Activated naive CD4-positive, alpha-beta T cell treated with anti-CD3 and anti-CD28 coated beads, Interleukin-2, amount 10 ng/mL, durations not matched to agents 7 days and 5 days (primary cell): ENCODE measurements around the gene SUPT4H1.
A peak's percentile ranks its signal among the peaks of the same experiment; 100 is the strongest.

Source experiments
- CTCF ChIA-PET: fragments of 350-600 bp; sonication (Branson Sonifier 250); formaldehyde crosslinking; loops from one replicate; lab custom pipeline; 2021; ENCODE audit warnings: antibody characterized with exemption; lab: Charles Lee
- DNase-seq: peaks from one replicate; pipeline ENCODE4 v3.0.0-alpha.2; 2020
- H3K27ac Mint-ChIP-seq: one replicate; pipeline ENCODE4 v1.8.0; 2021; ENCODE audit warnings: mild to moderate bottlenecking, moderate library complexity, mixed read lengths
- H3K27me3 Mint-ChIP-seq: one replicate; pipeline ENCODE4 v1.8.0; 2021; ENCODE audit warnings: mild to moderate bottlenecking, mixed read lengths
- H3K36me3 Mint-ChIP-seq: one replicate; pipeline ENCODE4 v1.8.0; 2021; ENCODE audit warnings: mixed read lengths
- H3K4me1 Mint-ChIP-seq: one replicate; pipeline ENCODE4 v1.8.0; 2021; ENCODE audit warnings: mixed read lengths
- H3K4me3 Mint-ChIP-seq: one replicate; pipeline ENCODE4 v1.8.0; 2021; ENCODE audit warnings: mild to moderate bottlenecking, moderate library complexity, mixed read lengths
- H3K9me3 Mint-ChIP-seq: one replicate; pipeline ENCODE4 v1.8.0; 2021; ENCODE audit warnings: mixed read lengths

The SUPT4H1 gene

DNA sequence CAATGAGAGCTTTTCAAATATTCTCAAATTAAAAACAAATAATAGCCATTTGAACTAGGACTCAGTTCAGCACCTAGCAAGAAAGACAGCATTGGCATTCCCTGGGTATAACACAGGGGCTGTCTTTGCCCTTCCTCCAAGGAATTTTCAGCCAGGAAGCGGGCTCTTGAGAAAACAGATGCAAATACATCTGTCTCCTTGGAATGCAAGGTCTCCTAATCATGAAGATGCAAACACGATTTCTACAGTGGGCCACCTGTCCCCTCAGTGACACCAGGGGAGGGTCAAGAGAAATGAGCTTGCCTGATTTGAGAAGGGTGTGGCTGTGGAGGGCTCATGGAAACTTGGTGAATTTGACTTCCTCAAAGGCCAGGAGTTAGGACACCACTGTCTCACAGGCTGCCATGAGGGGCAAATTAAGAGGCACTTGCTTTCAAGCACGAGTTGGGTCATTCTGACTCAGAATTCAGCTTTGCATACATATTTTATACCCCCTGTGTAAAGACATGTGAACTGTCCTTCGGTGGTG, 24.5 kb upstream of the SUPT4H1 start:
- no peak overlapping the region for H3K4me3 Mint-ChIP-seq
- peaks cover 4% of the 10 kb centered on the region for H3K27me3 Mint-ChIP-seq
- no peak for DNase-seq
- H3K9me3 Mint-ChIP-seq: no peaks in the 10 kb centered on the region
- CTCF ChIA-PET: interaction anchor here (1.0 to 1.2 kb wide), 2 partner anchors 16 to 41 kb away, joined by 3 to 4 read pairs; partner anchors contain the start of gene RNF43
- H3K36me3 Mint-ChIP-seq: no peaks in the 10 kb centered on the region
- no peak overlapping the region for H3K27ac Mint-ChIP-seq
- peaks cover 38% of the 10 kb centered on the region for H3K4me1 Mint-ChIP-seq

DNA sequence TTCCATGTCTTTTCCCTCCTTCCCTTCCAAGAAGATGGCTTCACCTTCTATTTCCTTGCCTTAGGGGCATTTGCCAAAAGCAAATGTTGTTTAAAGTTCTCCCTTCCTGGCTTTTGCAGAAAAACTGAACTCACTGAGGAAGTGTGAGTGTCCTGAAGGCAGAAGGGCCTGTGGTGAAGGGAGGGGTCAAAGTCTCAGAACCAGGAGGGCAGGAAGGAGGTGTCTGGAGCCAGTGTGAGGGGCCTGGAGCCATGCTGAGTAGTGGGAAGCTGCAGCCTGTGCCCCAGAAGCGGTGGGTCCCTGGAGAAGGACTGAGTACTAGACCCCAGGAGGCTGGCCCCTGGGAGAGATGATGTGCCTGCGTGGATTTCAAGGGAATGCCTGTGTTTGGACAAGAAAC, 23.8 kb upstream of the SUPT4H1 start:
- no peak overlapping the region for H3K4me3 Mint-ChIP-seq
- peaks cover 31% of the 10 kb centered on the region for H3K4me1 Mint-ChIP-seq
- CTCF ChIA-PET: no interaction called here
- no peaks in the 10 kb centered on the region for H3K9me3 Mint-ChIP-seq
- H3K27ac Mint-ChIP-seq: no peak overlapping the region
- peaks cover 4% of the 10 kb centered on the region for H3K27me3 Mint-ChIP-seq
- H3K36me3 Mint-ChIP-seq: no peaks in the 10 kb centered on the region
- DNase-seq: no peak

DNA sequence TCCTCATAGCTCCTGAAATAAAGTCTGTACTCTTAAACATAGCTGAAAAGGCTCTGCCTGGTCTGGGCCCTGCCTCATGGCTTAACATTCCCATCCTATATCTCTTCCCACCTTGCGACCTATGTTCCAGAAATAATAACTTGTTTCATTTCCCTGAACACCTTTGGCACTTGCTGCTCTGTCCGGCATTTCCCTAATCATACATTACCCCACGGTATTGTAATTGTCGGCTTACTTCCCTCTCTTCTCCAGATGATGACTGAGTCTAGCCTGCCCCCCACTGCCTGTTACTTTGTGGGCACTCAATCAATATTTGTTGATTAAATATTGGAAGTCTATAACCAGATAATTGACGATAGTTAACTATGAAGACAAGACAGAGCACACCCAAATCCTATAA, 23.3 kb upstream of the SUPT4H1 start:
- no peak for DNase-seq
- no peak overlapping the region for H3K4me3 Mint-ChIP-seq
- H3K9me3 Mint-ChIP-seq: no peaks in the 10 kb centered on the region
- H3K36me3 Mint-ChIP-seq: no peaks in the 10 kb centered on the region
- H3K27ac Mint-ChIP-seq: no peak overlapping the region
- peaks cover 4% of the 10 kb centered on the region for H3K27me3 Mint-ChIP-seq
- CTCF ChIA-PET: no interaction called here
- peaks cover 30% of the 10 kb centered on the region for H3K4me1 Mint-ChIP-seq

DNA sequence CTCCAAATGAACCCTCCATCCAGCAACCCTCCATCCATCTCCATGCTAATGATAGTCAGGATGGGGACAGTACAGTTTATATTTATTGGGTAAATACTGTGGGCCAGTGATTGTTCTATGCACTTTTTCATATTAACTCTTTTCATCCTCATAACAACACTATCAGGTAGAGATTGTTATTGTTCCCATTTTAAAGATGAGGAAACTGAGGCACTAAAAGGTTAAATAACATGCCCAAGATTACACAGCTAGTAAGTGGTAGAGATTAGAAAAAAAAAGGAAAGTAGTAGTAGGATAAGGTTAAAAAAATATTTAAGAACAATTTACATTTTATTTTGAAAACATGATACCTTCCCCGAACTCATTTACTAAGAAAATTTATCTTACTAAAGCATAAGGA, 21.9 kb upstream of the SUPT4H1 start:
- Mint-ChIP-seq H3K36me3 (no peaks in the 10 kb centered on the region), H3K27ac (peak overlapping the region; percentile 46), H3K9me3 (no peaks in the 10 kb centered on the region), H3K27me3 (peaks cover 4% of the 10 kb centered on the region), H3K4me1 (peaks cover 17% of the 10 kb centered on the region), H3K4me3 (no peak overlapping the region)
- no peak for DNase-seq
- CTCF ChIA-PET: no interaction called here

DNA sequence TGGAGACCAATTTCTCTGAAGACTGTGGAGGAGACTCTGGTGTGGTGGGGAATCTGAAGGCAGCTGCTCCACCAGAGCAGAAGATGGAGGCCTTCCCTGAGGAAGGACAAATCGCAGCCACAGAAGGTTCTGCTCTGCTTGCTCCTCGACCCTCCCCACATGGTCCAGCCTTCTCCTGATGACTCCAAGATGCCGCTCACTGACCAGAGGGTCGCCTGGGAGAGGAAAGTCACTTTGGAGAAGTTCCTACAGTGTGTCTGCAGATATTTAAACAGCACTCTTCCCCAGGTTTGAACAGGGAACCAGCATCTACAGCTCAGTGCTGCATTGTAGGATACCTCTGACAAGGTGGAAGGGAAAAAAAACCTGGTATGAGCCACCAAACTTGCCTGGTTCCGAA, 21.0 kb upstream of the SUPT4H1 start:
- CTCF ChIA-PET: interaction anchor here (1.5 kb wide), 1 partner anchor 44 kb away, joined by 7 read pairs; the partner anchor contains the start of gene RNF43
- Mint-ChIP-seq H3K4me3 (no peak overlapping the region), H3K9me3 (no peaks in the 10 kb centered on the region), H3K36me3 (no peaks in the 10 kb centered on the region), H3K27ac (no peak overlapping the region), H3K27me3 (peaks cover 4% of the 10 kb centered on the region), H3K4me1 (peaks cover 11% of the 10 kb centered on the region)
- DNase-seq: no peak

DNA sequence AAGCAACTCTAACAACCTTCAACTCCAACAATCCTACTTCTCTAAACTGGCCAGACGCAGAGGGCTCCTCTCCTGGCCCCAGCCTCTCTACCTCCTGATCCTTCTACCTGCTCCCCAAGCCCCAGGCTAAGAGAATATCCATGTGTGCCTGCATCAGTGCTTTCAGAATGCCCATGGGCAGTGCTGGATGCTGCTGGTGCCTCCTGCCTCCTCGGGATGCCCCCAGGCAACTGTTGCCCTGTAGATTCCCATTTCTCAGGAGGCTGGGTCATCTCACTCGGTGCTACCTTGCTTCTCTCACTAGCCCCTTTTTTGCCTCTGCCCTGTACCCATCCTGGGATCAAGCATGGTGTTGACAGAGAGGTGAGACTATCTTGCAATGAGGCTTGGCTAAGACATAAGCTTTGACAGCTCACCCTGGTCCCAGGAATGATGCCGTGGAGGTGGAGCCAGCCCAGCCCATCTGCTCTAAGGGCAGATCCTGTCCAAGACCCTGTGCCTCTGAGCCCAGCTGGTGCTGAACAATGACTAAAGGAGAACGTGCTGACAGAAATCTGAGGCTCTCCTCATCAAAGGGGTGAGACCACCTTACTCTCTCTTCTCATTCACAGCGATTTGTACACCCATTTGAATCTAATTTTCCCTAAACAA, 19.4 kb upstream of the SUPT4H1 start:
- H3K27me3 Mint-ChIP-seq: peaks cover 4% of the 10 kb centered on the region
- H3K4me1 Mint-ChIP-seq: peaks cover 4% of the 10 kb centered on the region
- H3K27ac Mint-ChIP-seq: no peak overlapping the region
- no peak overlapping the region for H3K4me3 Mint-ChIP-seq
- no peaks in the 10 kb centered on the region for H3K36me3 Mint-ChIP-seq
- CTCF ChIA-PET: interaction anchor here (2.0 to 2.4 kb wide), 2 partner anchors 46 to 54 kb away, joined by 5 read pairs; partner anchors contain the start of gene RNF43
- no peaks in the 10 kb centered on the region for H3K9me3 Mint-ChIP-seq
- no peak for DNase-seq

DNA sequence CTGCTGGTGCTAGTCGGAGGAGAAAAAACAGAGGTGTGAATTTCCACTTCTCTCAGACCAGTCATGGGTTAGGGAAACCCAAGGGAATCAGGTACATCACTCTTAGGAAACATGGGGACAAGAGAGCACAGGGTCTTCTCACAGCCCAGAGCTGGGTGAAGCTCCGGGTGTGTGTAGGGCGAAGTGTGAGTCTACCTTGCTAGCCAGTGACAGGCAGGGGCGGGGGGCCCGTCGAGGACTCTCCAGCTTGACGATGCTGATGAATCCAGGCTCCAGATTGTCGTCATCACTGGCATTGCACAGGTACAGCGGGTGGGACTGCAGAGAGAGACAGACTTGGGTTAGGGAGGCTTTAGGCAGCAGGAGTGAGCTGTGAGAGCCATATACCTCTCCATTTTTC, 18.7 kb upstream of the SUPT4H1 start:
- Mint-ChIP-seq H3K4me1 (peaks cover 11% of the 10 kb centered on the region), H3K36me3 (no peaks in the 10 kb centered on the region), H3K4me3 (no peak overlapping the region), H3K9me3 (no peaks in the 10 kb centered on the region), H3K27ac (no peak overlapping the region), H3K27me3 (peaks cover under 1% of the 10 kb centered on the region)
- CTCF ChIA-PET: interaction anchor here (2.0 to 2.4 kb wide), 2 partner anchors 47 to 53 kb away, joined by 5 read pairs; partner anchors contain the start of gene RNF43
- DNase-seq: no peak

DNA sequence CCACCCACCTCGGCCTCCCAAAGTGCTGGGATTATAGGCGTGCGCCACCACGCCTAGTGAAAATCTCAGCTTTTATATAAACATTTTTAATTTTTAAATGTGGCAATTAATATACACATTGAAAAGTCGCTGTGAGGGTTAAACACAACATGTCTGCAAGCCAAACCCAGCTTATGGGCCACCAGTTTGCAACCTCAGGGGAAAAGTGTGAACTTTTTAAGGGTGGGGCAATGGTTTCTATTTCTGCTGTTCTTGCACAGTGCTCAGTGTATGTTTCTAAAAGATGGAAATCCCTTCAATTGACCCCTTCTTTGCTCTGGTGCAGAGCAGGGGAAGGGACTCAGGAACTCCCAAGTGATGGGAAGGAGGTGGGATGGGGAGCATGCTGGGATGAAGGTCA, 18.3 kb upstream of the SUPT4H1 start:
- H3K36me3 Mint-ChIP-seq: no peaks in the 10 kb centered on the region
- peaks cover 15% of the 10 kb centered on the region for H3K4me1 Mint-ChIP-seq
- no peaks in the 10 kb centered on the region for H3K27me3 Mint-ChIP-seq
- no peaks in the 10 kb centered on the region for H3K9me3 Mint-ChIP-seq
- no peak overlapping the region for H3K27ac Mint-ChIP-seq
- H3K4me3 Mint-ChIP-seq: no peak overlapping the region
- CTCF ChIA-PET: interaction anchor here (2.0 to 2.4 kb wide), 2 partner anchors 47 to 53 kb away, joined by 5 read pairs; partner anchors contain the start of gene RNF43
- DNase-seq: no peak

DNA sequence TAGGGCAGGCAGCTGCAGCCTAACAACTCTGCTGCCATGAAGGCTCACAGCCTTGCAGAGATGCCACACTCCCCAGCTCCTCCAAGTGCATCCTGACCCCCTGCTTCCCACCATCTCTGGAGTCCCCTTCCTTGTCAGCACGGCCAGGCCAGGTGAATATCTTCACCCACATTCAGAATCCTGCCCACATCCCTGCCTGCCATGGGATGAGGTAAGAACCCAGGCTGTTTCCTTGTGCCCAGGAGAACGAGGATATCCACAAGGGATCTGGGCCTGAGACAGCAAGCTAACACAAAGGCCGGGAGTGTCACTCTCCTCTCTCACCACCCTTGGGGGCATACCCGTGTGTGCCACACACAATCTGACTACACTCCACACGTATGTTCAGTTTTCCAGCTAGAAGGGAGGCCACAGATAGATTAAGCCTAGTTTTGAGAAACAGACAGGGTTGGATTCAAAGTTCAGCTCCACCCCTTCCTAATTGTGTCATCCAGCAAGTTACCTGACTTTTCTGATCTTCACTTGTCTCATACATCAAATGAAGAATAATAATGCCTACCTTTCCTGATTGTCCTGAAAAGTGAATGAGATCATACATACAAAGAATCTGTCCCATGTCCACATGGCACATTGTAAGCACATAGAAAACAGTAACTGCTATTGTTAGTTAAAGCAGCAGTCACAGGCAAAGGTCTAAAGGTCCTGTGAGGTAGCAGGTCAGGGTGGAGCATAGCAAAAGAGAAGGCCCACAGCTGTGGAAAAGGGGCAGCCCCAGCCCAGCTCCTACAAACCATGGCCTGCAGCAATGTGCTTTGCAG, 17.4 kb upstream of the SUPT4H1 start:
- Mint-ChIP-seq H3K9me3 (no peaks in the 10 kb centered on the region), H3K27ac (no peak overlapping the region), H3K4me1 (peaks cover 16% of the 10 kb centered on the region), H3K27me3 (no peaks in the 10 kb centered on the region), H3K36me3 (no peaks in the 10 kb centered on the region), H3K4me3 (no peak overlapping the region)
- no peak for DNase-seq
- CTCF ChIA-PET: interaction anchor here (0.8 to 2.4 kb wide), 3 partner anchors 22 to 52 kb away, joined by 3 to 5 read pairs (median 5); partner anchors contain the start of gene RNF43

DNA sequence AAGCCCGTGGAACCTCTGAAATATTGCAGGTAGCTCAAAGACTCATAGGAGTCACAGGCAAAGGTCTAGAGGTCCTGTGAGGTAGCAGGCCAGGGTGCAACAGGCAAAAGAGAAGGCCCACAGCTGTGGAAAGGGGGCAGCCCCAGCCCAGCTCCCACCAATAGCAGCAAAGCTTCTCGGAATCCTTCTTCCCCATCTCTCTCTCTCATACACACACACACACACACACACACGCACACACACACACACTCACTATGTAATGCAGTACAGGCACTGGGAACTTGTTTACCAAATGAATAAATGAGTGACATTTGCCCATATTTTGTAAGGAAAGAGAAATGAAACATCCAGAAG, 16.8 kb upstream of the SUPT4H1 start:
- H3K27ac Mint-ChIP-seq: no peak overlapping the region
- H3K9me3 Mint-ChIP-seq: no peaks in the 10 kb centered on the region
- peaks cover 16% of the 10 kb centered on the region for H3K4me1 Mint-ChIP-seq
- DNase-seq: no peak
- no peak overlapping the region for H3K4me3 Mint-ChIP-seq
- CTCF ChIA-PET: interaction anchor here (0.8 kb wide), 1 partner anchor 21 kb away, joined by 3 read pairs; no protein-coding TSS in a partner anchor
- H3K27me3 Mint-ChIP-seq: no peaks in the 10 kb centered on the region
- no peaks in the 10 kb centered on the region for H3K36me3 Mint-ChIP-seq

DNA sequence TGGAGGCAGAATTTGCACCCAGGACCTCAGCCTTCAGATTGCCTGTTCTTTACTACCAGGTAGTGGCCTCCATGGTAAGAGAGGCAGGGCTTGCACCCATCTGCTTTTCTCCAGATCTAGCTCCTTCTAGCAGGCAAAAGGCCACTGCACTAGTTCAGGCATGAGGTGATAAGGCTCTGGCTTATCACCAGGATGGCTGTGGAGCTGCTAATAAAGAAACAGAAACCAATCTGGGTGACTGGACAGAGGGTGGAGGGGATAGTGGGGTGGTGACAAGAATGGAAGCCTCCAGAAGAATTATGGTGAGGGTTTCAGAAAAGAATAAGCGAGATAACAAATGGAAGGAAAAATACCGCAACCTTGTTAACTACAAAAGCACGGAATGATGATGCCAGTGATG, 15.5 kb upstream of the SUPT4H1 start:
- H3K36me3 Mint-ChIP-seq: no peaks in the 10 kb centered on the region
- no peak overlapping the region for H3K4me3 Mint-ChIP-seq
- DNase-seq: no peak
- H3K27me3 Mint-ChIP-seq: no peaks in the 10 kb centered on the region
- CTCF ChIA-PET: no interaction called here
- no peaks in the 10 kb centered on the region for H3K9me3 Mint-ChIP-seq
- peaks cover 16% of the 10 kb centered on the region for H3K4me1 Mint-ChIP-seq
- H3K27ac Mint-ChIP-seq: no peak overlapping the region

DNA sequence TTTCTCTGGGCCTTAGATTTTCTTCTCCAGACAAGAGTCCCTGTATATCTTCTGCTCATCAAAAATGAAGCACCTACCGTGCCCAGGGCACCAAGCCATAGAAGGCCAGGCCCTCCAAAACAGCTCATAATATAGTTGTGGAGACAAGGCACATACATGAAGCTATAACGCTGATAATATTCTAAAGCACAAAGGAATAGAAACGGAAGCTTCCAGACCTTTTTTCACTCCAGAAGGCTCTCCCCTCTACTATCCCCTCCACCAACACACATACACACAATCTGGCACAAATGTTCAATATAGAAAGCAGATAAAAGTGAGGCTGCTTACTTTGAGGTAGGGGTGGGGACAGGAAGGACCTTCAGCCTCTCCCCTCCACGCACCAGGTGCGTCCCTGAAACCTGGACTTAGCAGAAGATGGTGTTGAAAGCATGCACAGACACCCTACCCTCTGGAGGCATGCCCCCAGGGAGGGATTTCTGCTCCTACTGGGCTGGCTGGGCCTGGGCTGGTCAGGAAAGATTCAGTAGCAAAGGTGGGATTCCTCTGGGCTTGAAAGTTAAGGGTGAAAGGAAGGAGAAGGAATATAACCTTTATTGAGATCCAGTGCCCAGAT, 14.1 kb upstream of the SUPT4H1 start:
- Mint-ChIP-seq H3K4me1 (peaks cover 16% of the 10 kb centered on the region), H3K9me3 (no peaks in the 10 kb centered on the region), H3K27ac (no peak overlapping the region), H3K4me3 (no peak overlapping the region), H3K27me3 (no peaks in the 10 kb centered on the region), H3K36me3 (no peaks in the 10 kb centered on the region)
- DNase-seq: no peak
- CTCF ChIA-PET: interaction anchor here (0.9 to 1.0 kb wide), 2 partner anchors 13 to 51 kb away, joined by 3 to 4 read pairs; partner anchors contain the start of gene RNF43

DNA sequence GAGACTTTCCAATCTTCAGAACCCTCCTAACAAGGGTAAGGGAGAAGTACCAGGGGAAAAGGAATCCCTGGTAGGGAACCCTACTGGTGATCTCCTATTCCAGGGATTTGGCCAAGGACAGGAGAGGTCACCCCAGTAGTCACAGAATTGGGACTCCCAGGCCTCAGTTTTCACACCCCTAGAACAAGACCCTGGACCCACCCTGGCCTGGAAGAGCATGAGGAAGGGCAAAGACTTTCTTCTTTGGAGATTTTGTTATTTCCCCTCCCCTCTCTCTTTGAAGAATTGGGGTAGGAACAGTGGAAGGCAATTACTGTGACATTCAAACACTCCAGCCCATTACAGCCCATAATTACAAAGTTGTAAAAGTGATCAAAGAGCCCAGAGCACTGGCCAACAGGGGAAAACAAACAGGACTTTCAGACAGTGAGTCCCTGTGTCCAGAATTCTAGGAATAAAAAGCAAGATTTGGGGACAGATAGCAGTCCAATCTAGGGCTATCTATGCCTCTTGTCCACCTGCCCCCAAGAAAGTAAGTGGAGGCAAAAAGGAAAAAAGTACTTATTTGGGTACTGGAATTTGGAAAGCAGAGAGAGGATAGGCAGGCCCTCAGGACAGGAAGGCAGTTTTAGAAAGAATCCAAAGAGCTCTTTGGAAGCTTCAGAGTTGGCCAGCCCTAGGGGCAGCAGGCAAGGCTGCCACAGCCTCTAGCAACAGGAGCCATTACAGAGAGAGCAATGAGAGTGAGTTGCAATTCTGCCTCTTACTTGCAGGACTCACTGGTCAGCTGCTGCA, 13.4 kb upstream of the SUPT4H1 start:
- no peak for DNase-seq
- no peak overlapping the region for H3K27ac Mint-ChIP-seq
- H3K4me1 Mint-ChIP-seq: peaks cover 14% of the 10 kb centered on the region
- no peaks in the 10 kb centered on the region for H3K27me3 Mint-ChIP-seq
- no peaks in the 10 kb centered on the region for H3K36me3 Mint-ChIP-seq
- H3K4me3 Mint-ChIP-seq: no peak overlapping the region
- H3K9me3 Mint-ChIP-seq: no peaks in the 10 kb centered on the region
- CTCF ChIA-PET: interaction anchor here (0.9 to 3.4 kb wide), 4 partner anchors 13 to 52 kb away, joined by 3 to 11 read pairs (median 4); partner anchors contain the start of genes RNF43 and SUPT4H1
